GM23248 (cell line): Measurements from ENCODE around the gene IFT57. TPM values are rescaled to one million over a fixed set of nuclear protein-coding genes. Genes with fewer than 3 reads are reported as not detected.
A peak's percentile ranks its signal among the peaks of the same experiment; 100 is the strongest.

Source experiments
- DNase-seq: peaks from one replicate; pipeline ENCODE4 v3.0.0-alpha.2; 2015
- H2AFZ ChIP-seq: fragments of 200-600 bp; sonication (generic); 2 replicates; pipeline ENCODE4 v1.6.1; 2016; ENCODE audit warnings: antibody characterized with exemption
- H3F3A ChIP-seq: fragments of 200-600 bp; sonication (generic); 2 replicates; pipeline ENCODE4 v1.6.1; 2016; ENCODE audit warnings: mild to moderate bottlenecking, antibody characterized with exemption, mixed run types; ENCODE audit not compliant: insufficient read depth
- H3K27ac ChIP-seq: fragments of 200-600 bp; sonication (generic); 2 replicates; pipeline ENCODE4 v1.5.1; 2016; ENCODE audit warnings: mild to moderate bottlenecking
- H3K27me3 ChIP-seq: fragments of 200-600 bp; sonication (generic); replicated peaks from 2 replicates; pipeline ENCODE4 v1.6.1; 2016; ENCODE audit warnings: mild to moderate bottlenecking; ENCODE audit not compliant: insufficient read depth
- H3K36me3 ChIP-seq: fragments of 200-600 bp; sonication (generic); 2 replicates; pipeline ENCODE4 v1.6.1; 2016; ENCODE audit warnings: low read depth, mild to moderate bottlenecking
- H3K4me1 ChIP-seq: fragments of 200-600 bp; sonication (generic); 2 replicates; pipeline ENCODE4 v1.6.1; 2016; ENCODE audit warnings: mild to moderate bottlenecking; ENCODE audit not compliant: insufficient read depth
- H3K4me2 ChIP-seq: fragments of 200-600 bp; sonication (generic); one replicate; pipeline ENCODE4 v1.6.1; 2016; ENCODE audit warnings: mild to moderate bottlenecking; ENCODE audit not compliant: unreplicated experiment
- H3K4me3 ChIP-seq: fragments of 200-600 bp; sonication (generic); 2 replicates; pipeline ENCODE4 v1.5.1; 2016; ENCODE audit warnings: mild to moderate bottlenecking
- H3K79me2 ChIP-seq: fragments of 200-600 bp; sonication (generic); 2 replicates; pipeline ENCODE4 v1.6.1; 2016; ENCODE audit warnings: mild to moderate bottlenecking; ENCODE audit not compliant: insufficient read depth
- H3K9ac ChIP-seq: fragments of 200-600 bp; sonication (generic); 2 replicates; pipeline ENCODE4 v1.6.1; 2016; ENCODE audit warnings: mild to moderate bottlenecking
- H3K9me2 ChIP-seq: fragments of 200-600 bp; sonication (generic); 2 replicates; pipeline ENCODE4 v1.6.1; 2016; ENCODE audit warnings: mixed run types, mild to moderate bottlenecking, moderate library complexity; ENCODE audit not compliant: insufficient read depth
- H3K9me3 ChIP-seq: fragments of 200-600 bp; sonication (generic); one replicate; pipeline ENCODE4 v1.6.1; 2017; ENCODE audit warnings: low read depth
- H4K20me1 ChIP-seq: fragments of 200-600 bp; sonication (generic); 2 replicates; pipeline ENCODE4 v1.6.0; 2016; ENCODE audit not compliant: insufficient read depth
- EZH2 ChIP-seq: fragments of 200-600 bp; sonication (generic); IDR thresholded peaks from 2 replicates; pipeline ENCODE4 v1.6.1; 2018; ENCODE audit warnings: antibody characterized with exemption, mild to moderate bottlenecking; ENCODE audit not compliant: insufficient read depth, poor library complexity, severe bottlenecking
- EZH2phosphoT487 ChIP-seq: fragments of 200-600 bp; sonication (generic); IDR thresholded peaks from 2 replicates; pipeline ENCODE4 v1.6.1; 2018; ENCODE audit warnings: antibody characterized with exemption, moderate library complexity, mild to moderate bottlenecking, low read depth; ENCODE audit not compliant: insufficient read depth
- WGBS, 2 experiments: methylation state at CpG; one replicate each; pipeline ENCODE4 v1.1.6; 2015 to 2017; ENCODE audit warnings: low lambda C conversion rate in 2 of 2, low coverage in 1 of 2; ENCODE audit errors: missing lambda C conversion rate in 2 of 2; 5-methylcytosine and 5-hydroxymethylcytosine counted together
- in situ Hi-C: fragments of 300-500 bp; cut with MboI; formaldehyde crosslinking; loops from 2 replicates; pipeline ENCODE4 v1.15.0; 2020
- polyA plus RNA-seq: library from polyadenylated mRNA; unstranded; fragments of >200 nt; fragmentation: Nextera tagmentation; extraction: Ambion mirVana; gene quantifications from 2 replicates; pipeline ENCODE4 v1.2.1, GENCODE V29; 2016
- total RNA-seq: library from RNA; depleted of rRNA; stranded (reverse); fragments of >200 nt; shearing (Covaris generic); gene quantifications from 2 replicates; pipeline ENCODE4 v1.2.3, GENCODE V29; 2014

The IFT57 gene
- total and polyA plus RNA-seq, 2 experiments from 2014 or later: 68.5 to 84.9 TPM

- H3K79me2 ChIP-seq: no peaks in the 10 kb centered on the region
- peaks cover 20% of the 10 kb centered on the region; the same call in 1 of the 2 replicates for H3K36me3 ChIP-seq
- DNase-seq: no peak
- no peaks in the 10 kb centered on the region for H3K9me2 ChIP-seq
- H3F3A ChIP-seq: no peaks in the 10 kb centered on the region
- no peaks in the 10 kb centered on the region for H3K4me1 ChIP-seq
- no peak overlapping the region for H3K9ac ChIP-seq
- H2AFZ ChIP-seq: no peak overlapping the region
- H3K4me3 ChIP-seq: no peak overlapping the region
- H3K4me2 ChIP-seq: no peak overlapping the region
- peaks cover 3% of the 10 kb centered on the region for H3K9me3 ChIP-seq
- no peak overlapping the region for H3K27ac ChIP-seq
- H4K20me1 ChIP-seq: 0 out of 2 replicates have a peak, but pooled peaks cover 3% of the 10 kb centered on the region
- H3K27me3 ChIP-seq: no peaks in the 10 kb centered on the region
- TF ChIP-seq EZH2phosphoT487 (no peak), EZH2 (no peak)
- in situ Hi-C loops: no loop called here
- 98 to 99% methylated on average over 3 of the region's 3 CpGs for WGBS, 2 experiments
These were observed 31.9 kb downstream of the IFT57 start for GRCh38 chr3:108190346-108190745.

DNA sequence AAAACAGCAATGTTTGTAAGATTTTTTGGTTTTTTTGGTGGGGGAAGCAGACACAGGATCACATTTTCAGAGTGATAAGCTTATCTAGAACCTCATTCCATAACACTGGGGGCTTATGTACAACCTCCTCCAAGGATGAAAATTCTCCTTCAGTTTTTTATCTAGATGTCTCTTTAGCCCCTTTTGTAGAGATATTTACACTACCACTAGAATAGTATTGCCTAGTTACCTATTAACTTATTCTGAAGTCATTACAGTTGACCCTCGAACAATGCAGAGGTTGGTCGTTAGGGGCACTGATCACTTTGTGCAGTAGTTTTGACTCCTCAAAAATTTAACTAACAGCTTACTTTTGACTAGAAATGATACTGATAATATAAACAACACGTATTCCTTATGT lies 32.8 kb downstream of the IFT57 start:
- Histone ChIP-seq H3K79me2 (no peaks in the 10 kb centered on the region), H3K4me1 (no peaks in the 10 kb centered on the region), H3K4me2 (no peak overlapping the region), H3K27me3 (no peaks in the 10 kb centered on the region), H3K4me3 (no peak overlapping the region), H3K9ac (no peak overlapping the region), H3K9me2 (no peaks in the 10 kb centered on the region), H3K36me3 (peaks cover 19% of the 10 kb centered on the region; the same call in 1 of the 2 replicates), H3F3A (no peaks in the 10 kb centered on the region), H3K27ac (no peak overlapping the region), H4K20me1 (0 out of 2 replicates have a peak, but pooled peaks cover 3% of the 10 kb centered on the region), H2AFZ (no peak overlapping the region), H3K9me3 (peaks cover 3% of the 10 kb centered on the region)
- no peak for DNase-seq
- 81 to 84% methylated on average over 3 of the region's 3 CpGs for WGBS, 2 experiments
- in situ Hi-C loops: no loop called here
- TF ChIP-seq EZH2 (no peak), EZH2phosphoT487 (no peak)

DNA sequence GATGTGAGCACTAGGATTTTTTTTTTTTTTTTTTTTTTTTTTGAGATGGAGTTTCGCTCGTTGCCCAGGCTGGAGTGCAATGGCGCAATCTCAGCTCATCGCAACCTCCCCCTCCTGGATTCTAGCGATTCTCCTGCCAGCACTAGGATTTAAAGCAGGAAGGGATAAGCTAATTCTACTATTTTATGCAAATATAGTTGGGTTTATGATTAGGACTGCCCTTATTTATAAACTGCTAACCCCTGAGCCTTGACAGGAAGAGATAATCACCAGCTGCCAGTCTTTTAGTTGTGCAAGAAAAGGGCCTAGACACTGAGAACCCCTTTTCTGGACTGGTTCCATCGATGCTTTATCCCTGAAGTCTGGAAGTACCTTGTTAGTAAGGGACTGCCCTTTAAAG lies 36.7 kb downstream of the IFT57 start:
- 94 to 96% methylated on average over 6 of the region's 6 CpGs for WGBS, 2 experiments

DNA sequence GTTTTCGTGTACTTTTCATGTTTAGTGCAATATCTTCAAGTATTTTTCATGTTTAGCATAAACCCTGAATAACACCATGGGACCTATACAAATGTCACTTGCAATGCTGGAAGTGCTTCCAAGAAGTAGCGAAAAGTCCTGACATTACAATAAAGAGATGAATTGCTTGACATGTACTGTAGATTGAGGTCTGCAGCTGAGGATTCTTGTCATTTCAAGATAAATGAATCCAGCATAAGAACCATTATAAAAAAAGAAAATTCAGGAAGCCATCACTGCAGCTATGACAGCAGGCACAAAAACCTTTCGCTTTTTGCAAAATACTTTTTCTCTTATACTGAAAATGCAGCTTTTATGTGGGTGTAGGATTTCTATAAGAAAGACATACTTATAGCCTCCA lies 37.4 kb downstream of the IFT57 start:
- Histone ChIP-seq H3K79me2 (no peaks in the 10 kb centered on the region), H3K27me3 (no peaks in the 10 kb centered on the region), H3K4me2 (no peak overlapping the region), H3K36me3 (peaks cover 9% of the 10 kb centered on the region; the same call in 1 of the 2 replicates), H3F3A (peaks cover 31% of the 10 kb centered on the region), H3K9me3 (no peaks in the 10 kb centered on the region), H3K9ac (no peak overlapping the region), H3K9me2 (no peaks in the 10 kb centered on the region), H4K20me1 (no peaks in the 10 kb centered on the region), H3K27ac (no peak overlapping the region), H3K4me3 (no peak overlapping the region), H3K4me1 (peaks cover 27% of the 10 kb centered on the region), H2AFZ (no peak overlapping the region)
- DNase-seq: no peak
- WGBS, 2 experiments: 93 to 96% methylated on average over 3 of the region's 3 CpGs
- TF ChIP-seq EZH2phosphoT487: no peak
- no peak for TF ChIP-seq EZH2
- in situ Hi-C loops: no loop called here

More for the DNA sequence above, 36.7 kb downstream of the IFT57 start:
- no peak overlapping the region for H3K27ac ChIP-seq
- in situ Hi-C loops: no loop called here
- H3K79me2 ChIP-seq: no peaks in the 10 kb centered on the region
- no peak overlapping the region for H3K4me2 ChIP-seq
- no peak overlapping the region for H2AFZ ChIP-seq
- no peak for TF ChIP-seq EZH2phosphoT487
- no peak for TF ChIP-seq EZH2
- H3F3A ChIP-seq: peaks cover 25% of the 10 kb centered on the region
- H3K27me3 ChIP-seq: no peaks in the 10 kb centered on the region
- no peak overlapping the region for H3K9ac ChIP-seq
- no peaks in the 10 kb centered on the region for H4K20me1 ChIP-seq
- H3K9me3 ChIP-seq: no peaks in the 10 kb centered on the region
- H3K4me1 ChIP-seq: peaks cover 20% of the 10 kb centered on the region
- peaks cover 12% of the 10 kb centered on the region; the same call in 1 of the 2 replicates for H3K36me3 ChIP-seq
- DNase-seq: no peak
- no peaks in the 10 kb centered on the region for H3K9me2 ChIP-seq
- H3K4me3 ChIP-seq: no peak overlapping the region

DNA sequence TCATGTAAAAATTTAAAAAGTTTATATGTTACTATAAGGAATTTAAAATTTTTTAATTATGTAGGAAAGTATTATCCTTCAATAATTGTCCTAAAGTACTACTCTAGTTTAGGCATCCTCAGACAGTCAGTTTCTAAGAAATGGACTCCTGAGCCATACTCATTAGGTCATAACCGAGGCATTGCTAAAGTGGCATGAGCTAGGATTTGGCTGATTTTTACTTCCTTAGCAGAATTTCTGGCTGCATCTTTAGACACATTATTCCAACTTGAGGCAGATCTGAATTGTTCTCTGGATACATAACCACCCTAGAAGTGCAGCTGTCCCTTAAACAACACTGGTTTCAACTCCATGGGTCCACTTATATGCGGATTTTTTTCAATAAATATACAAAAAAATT lies 38.3 kb downstream of the IFT57 start:
- Histone ChIP-seq H3K79me2 (no peaks in the 10 kb centered on the region), H3K27ac (no peak overlapping the region), H3K4me1 (peaks cover 36% of the 10 kb centered on the region), H3K4me2 (no peak overlapping the region), H3F3A (peaks cover 40% of the 10 kb centered on the region), H3K9me2 (no peaks in the 10 kb centered on the region), H4K20me1 (no peaks in the 10 kb centered on the region), H3K9ac (no peak overlapping the region), H3K4me3 (no peak overlapping the region), H2AFZ (no peak overlapping the region), H3K9me3 (no peaks in the 10 kb centered on the region), H3K36me3 (peaks cover 4% of the 10 kb centered on the region; the same call in 1 of the 2 replicates), H3K27me3 (no peaks in the 10 kb centered on the region)
- in situ Hi-C loops: no loop called here
- TF ChIP-seq EZH2 (no peak), EZH2phosphoT487 (no peak)
- 63 to 68% methylated on average over 2 of the region's 2 CpGs for WGBS, 2 experiments
- DNase-seq: peak; percentile 47
